NCI-H2171 treated with DMSO at 0.1 percent for 48 hours (cell line): ENCODE results near the gene OVOL1.
A peak's percentile ranks its signal among the peaks of the same experiment; 100 is the strongest.
"Not testable (repeated sequence)": the region's sequence is repeated elsewhere in the genome, so short reads cannot be mapped to it uniquely, and the experiment has no call there.

Source experiments
- DNase-seq: peaks from one replicate; lab custom pipeline; 2025; lab: John Stamatoyannopoulos, UW

The OVOL1 gene

DNA sequence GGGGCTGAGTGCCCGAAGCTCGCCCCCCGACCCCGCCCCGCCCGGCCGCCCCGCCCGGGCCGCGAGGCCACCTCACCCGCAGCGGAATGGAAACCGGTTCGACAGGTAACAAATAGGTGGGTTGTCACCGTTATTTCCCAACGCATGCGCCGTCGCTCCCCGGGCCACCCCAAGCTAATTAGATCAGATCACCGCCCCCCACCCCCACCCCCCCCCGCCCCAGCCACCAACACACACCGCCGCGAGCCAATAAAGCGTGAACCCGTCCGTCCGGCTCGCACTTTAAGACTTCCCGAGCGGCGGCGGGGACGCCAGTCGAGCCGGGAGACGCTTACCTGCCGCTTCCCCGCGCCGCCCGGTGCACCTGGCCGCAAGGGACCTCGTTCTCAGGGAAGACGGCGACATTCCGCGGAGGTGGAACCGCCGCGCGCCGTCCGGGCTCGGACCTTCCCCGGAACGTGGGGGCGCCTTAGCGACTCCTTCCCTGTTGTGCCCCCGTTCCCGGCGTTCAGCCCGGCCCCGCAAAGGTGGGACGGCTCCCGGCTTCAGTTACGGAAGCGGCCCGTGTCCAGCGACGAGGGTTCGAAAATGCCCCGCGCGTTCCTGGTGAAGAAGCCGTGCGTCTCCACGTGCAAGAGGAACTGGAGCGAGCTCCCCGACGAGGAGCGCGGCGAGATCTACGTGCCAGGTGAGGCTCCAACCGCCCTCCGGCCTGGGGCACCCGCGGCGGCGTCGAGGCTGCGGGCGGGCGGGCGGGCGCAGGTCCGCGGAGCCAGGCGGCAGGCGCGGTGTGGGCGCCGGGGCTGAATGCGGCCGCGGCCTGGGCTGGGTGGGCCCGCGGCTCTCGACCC is at the start of gene OVOL1:
TSS of gene OVOL1 (plus strand) at position 278 of the 851 bp plus-strand sequence. CDS start at position 589, 311 bp downstream.
- DNase-seq: peak; percentile 9

DNA sequence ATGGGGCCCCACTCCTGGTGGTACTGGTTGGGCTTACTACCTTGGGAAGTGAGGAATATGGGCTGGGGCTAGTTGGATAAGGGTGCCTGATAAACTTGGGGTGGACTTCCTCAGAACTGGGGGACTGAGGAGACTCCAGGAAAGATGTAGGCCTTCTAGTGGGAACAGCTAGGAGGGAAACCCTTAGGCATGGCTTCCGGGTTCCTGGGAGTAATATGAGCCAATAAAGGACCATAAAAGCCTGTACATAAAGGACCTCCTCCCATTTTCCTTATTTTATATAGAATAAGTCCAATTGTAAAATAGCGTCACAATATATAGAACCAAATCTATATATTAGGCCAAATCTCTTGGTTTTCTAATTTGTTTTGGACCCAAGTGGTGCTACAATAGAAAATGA is 47.8 kb upstream of the OVOL1 start:
- DNase-seq: no peak

DNA sequence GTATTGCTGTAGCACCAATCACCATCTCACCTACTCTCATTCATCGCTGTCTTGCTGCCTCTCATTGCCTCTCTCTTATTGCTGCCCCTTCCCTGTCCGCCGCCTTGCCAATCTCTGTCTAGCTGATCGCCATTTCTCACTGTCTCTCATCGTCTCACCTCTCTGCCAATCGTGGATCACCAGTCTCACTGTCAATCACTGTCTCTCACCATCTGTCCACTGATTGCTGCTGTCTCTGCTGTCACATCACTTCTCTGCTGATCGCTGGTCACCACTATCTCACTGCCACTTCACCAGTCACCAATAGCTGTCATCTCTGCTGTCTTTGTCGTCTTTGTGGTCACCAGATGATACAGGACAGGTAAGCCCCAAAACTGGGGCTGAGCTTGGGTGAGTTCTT is 45.7 kb upstream of the OVOL1 start:
- no peak for DNase-seq

DNA sequence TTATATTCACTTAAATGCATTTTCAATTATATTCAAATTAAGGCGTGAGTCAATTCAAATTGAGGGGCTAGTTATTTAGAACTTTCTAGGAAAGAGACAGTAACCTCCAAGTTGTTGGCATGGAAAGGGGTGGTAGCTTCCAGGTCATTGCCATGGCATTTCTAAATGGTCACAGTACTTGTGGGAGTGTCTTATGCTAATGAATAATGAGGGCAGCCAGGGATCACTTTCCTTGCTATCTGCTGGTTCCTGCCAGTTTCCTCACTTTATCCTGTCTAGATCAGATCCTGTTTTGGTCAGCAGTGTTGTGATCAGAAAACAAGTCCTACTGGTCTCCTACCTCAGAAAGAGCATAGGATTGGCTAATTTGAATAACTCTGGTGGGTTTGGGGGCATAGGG is 44.5 kb upstream of the OVOL1 start:
- no peak for DNase-seq

DNA sequence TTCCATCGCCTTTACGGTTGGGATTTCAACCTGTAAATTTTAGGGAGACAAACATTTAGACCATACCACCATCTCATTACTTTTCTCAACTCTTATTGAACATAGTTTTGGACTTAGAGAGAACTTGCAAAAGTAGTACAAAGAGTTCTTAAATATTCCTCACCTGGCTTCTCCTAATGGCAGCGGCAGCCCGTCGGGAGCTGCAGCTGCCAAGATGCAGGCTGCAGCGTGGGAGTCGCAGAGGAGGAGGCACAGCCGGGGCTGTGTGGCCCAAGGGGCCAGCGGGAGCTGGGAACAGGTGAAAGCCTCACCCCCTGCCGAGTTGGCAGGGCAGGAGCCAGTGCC is 43.2 kb upstream of the OVOL1 start:
- DNase-seq: no peak

DNA sequence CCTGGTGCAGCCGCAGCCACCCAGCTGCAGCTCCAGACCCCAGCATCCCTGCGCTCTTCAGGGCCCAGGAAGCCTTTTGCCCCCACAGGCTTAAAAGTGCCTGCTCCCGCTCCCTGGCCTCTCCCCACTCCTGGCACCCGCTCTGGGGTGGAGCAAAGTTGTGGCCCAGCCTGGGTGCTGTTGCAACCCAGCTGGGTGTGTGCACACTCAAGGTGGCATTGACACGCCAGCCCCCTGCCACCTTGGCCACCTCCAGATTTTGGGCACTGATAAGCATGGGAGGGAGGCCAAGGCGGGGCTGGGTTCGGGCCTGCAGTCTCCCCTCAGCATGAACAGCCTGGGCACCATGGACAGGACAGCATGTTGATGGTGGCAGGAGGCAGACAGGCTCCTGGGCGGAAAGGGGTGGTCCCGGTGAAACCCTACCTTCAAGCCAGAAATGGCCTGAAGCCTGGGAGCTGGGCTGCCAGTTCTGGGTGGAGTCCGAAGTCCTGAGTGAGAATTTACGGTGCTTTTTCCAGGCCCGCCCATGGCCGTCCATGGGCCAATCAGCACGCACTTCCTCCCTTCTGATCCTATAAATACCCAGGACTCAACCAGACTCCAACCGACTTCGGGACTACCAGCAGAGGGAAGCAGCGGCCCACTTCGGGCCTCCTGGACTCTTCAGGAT is 42.7 kb upstream of the OVOL1 start:
- DNase-seq: no peak

DNA sequence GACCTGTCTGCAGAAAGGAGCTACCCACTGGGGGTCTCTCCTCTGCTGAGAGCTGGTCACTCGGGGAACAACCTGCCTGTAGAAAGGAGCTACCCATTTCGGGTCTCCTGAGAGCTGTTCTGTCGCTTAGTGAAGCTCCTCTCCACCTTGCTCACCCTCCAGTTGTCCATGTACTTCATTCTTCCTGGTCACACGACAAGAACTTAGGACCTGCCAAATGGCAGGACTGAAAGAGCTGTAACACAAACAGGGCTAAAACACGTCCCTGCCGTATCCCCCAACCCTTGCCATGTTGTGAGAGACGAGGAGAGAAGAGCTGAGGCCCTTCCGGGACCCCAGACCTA is 42.2 kb upstream of the OVOL1 start:
- no peak for DNase-seq

DNA sequence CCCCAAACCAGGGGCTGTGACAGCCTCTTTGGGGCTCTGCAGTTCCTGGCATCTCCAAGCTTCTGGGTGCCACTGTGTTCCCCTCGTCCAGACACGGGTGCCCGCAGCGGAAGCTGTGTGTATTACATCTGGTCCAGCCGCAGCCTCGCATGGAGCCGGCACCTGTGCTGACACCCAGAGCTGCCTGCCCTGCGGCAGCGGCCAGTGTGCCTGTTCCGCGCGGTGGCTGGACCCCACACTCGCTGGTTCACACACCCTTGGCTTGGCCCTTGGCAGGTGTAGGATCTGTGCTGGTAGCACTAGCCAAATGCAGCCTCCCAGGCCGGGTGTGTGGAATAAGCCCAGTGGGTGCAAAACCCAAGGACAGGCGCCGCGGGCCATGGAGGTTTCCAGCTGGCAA is 41.8 kb upstream of the OVOL1 start:
- DNase-seq: no peak

DNA sequence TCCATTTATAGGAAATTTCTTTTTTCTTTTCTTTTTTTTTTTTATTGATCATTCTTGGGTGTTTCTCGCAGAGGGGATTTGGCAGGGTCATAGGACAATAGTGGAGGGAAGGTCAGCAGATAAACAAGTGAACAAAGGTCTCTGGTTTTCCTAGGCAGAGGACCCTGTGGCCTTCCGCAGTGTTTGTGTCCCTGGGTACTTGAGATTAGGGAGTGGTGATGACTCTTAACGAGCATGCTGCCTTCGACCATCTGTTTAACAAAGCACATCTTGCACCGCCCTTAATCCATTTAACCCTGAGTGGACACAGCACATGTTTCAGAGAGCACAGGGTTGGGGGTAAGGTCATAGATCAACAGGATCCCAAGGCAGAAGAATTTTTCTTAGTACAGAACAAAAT is 24.7 kb upstream of the OVOL1 start:
- DNase-seq: not testable (repeated sequence)

DNA sequence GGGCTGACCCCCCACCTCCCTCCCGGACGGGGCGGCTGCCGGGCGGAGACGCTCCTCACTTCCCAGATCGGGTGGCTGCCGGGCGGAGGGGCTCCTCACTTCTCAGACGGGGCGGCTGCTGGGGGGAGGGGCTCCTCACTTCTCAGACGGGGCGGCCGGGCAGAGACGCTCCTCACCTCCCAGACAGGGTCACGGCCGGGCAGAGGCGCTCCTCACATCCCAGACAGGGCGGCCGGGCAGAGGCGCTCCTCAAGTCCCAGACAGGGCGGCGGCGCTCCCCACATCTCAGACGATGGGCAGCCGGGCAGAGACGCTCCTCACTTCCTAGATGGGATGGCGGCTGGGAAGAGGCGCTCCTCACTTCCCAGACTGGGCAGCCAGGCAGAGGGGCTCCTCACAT is 24.0 kb upstream of the OVOL1 start:
- DNase-seq: not testable (repeated sequence)

DNA sequence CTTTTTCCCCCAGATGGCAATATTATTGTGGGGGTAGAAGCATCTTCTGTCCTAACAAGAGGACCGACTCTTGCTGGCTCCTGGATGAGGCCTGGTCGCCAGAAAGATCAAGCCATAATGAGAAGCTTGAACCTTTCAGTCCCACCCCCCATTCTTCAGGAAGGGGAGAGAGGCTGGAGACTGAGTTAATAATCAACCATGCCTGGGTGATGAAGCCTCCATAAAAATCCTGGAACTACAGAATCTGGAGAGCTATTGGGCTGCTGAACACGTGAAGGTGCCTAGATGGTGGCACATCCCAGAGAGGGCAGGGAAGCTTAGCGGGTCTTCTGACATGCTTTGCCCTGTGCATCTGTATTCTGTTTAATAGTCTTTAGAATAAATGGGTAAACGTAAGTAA is 22.4 kb upstream of the OVOL1 start:
- DNase-seq: no peak

DNA sequence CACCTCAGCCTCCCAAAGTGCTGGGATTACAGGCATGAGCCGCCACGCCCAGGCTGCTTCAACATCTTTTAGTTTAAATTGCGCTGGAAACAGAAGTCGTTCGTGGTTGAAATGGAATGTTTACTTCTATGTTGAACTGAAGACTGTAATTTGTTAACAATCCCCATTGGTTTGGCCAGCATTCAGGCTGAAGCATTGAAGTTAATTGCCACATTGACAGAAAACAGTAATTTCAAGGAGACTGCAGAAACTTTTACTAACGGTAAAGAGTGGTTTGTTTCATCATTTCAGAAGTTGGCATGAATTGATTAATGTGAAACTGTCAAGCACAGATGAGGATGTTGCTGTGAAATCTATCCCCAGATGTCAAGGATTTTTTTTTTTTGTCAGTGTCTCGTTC is 20.3 kb upstream of the OVOL1 start:
- DNase-seq: peak; percentile 30

DNA sequence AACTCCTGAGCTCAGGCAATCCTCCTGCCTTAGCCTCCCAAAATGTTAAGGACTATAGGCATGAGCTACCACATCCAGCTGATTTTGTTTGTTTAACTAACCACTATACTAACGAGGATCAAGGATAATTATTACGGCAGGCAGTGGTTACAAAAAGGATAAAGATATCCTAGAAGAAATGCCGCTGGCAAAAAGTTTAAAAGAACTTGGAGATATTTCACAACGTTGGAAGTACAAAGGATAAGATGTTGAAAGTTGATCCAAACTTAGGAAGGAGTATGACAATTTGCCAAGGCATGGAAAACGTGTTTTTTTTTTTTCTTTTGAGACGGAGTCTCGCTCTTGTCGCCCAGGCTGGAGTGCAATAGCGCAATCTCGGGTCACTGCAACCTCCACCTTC is 19.5 kb upstream of the OVOL1 start:
- no peak for DNase-seq

DNA sequence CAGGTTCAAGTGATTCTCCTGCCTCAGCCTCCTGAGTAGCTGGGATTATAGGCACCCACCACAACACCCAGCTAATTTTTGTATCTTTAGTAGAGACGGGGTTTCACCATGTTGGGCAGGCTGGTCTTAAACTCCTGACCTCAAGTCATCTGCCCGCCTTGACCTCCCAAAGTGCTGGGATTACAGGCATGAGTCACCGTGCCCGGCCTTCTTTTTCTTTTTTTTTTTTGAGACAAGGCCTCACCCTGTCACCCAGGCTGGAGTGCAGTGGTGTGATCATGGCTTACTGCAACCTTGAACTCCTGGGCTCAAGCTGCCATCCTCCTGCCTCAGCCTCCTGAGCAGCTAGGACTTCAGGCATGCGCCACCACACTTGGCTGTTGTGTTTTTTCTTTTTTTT is 19.1 kb upstream of the OVOL1 start:
- DNase-seq: not testable (repeated sequence)

DNA sequence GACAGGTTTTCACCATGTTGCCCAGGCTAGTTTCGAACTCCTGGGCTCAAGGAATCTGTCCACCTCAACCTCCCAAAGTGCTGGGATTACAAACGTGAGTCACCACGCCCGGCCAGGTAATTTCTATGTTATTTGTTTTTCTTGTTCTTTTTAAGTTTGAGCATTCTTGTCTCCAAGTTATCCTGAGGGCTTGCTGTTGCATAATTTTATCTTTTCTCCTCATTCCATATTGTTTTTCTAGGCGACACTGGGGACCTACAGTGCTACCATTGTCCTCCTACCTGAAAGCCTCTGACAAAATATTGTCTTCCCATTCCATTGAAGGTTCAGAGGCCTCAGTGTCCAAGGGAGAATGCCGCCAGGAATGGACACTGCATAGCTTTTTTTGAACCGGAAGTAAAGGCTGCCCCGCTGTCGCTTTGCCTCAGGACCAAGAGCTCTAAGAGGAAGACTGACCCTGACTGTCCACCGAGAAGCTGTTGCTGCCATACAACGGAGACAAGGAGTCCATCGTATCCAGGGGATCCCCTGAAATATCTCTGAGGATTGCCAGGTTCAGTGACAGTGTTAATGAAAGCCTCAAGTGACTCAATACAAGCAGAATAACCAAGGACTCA is 15.8 kb upstream of the OVOL1 start:
- no peak for DNase-seq

DNA sequence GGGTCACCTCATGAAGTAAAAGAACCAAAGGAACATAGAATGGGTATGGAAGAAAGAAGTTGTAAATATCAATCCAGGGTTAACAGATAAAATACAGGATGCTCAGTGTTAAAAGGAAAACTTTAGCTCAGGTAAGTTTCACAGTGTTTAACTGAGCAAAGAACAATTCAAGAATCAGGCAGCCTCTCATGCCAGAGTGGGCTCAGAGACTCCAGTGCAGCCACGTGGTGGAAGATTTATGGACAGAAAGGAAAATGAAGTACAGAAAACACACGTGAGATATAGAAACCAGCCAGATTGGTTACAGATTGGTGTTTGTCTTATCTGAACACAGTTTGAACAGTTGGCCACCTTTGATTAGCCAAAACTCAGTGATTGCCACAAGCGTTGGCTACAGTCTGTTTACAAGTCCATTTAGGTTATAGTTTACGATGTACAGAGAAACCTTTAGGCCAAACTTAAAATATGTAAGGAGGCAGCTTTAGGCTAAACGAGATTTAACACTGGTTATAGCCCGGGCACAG is 15.2 kb upstream of the OVOL1 start:
- no peak for DNase-seq

DNA sequence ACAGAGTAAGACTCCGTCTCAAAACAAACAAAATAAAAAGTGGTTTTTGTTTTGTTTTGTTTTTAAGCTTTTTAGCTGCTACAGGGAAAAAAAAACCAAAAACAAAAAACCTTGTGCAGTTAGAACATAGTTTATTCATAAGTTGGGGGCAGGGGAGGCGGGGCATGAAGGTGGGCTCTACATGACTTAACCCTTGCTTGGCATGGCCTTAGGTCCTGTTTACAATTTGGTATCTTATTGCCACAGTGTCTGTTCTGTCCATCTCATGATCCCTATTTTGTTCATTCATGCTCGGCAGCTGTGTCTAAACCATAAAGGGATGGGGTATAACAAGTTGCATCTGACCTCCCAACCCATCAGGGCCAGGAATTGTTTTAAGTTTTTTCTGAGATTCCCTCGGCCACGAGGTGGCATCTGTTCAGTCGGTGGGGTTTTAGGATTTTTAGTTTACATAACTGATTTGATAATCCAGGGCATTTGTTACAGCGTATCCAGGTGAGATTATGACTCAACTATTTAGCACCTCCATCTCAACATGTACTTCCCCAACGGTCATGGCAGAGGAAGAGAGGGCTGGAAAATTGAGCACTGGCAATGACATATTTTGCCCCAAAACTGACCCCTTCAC is 13.0 kb upstream of the OVOL1 start:
- no peak for DNase-seq

DNA sequence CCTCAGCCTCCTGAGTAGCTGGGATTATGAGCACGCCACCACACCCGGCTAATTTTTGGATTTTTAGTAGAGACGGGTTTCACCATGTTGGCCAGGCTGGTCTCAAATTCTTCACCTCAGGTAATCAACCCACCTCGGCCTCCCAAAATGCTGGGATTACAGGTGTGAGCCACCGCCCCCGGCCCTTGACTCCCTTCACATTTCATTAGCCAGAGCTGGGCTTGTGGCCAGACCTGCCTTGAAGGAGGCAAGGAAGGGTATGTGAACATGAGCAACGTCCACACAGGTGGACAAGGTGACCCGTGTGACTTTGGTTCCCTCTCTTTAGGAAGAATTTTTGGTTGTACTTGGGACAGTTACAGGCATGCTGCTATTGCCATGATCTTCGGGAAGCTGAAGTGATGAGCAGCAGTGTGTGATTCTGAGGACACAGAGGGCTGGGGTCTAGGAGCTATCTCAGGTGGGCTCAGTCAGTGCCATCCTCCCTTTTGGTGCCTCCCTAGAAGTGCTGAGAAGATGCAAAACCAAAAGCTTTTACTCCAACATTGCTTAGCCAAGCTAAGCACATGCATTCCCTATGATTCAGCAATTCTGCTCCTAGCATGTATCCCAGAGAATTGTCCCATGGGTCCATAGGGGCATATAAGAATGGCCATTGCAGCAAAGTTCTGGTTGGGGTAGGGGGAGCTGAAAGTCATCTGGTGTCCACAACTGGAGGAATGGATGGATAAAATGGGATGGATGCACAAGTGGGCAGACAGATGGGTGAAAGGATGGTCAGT is 12.1 kb upstream of the OVOL1 start:
- no peak for DNase-seq

DNA sequence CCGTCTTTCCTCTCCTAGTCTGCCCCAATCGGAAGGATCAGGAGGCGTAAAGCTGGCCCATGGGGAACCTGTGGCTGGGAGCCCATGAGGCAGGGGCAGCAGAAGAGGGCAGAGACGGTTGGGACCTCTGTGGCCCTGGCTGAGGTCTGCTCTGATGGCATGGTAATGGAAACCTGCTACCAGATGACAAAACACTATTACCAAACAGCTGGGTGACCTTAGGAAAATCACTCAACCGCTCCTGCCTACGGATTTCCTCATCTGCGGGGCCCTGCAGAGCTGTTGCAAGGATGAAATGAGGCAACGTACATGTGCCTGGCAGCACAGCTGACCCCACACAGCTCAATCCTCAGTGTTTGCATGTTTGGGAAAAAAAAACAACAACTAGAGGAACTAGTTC is 10.7 kb upstream of the OVOL1 start:
- DNase-seq: no peak

DNA sequence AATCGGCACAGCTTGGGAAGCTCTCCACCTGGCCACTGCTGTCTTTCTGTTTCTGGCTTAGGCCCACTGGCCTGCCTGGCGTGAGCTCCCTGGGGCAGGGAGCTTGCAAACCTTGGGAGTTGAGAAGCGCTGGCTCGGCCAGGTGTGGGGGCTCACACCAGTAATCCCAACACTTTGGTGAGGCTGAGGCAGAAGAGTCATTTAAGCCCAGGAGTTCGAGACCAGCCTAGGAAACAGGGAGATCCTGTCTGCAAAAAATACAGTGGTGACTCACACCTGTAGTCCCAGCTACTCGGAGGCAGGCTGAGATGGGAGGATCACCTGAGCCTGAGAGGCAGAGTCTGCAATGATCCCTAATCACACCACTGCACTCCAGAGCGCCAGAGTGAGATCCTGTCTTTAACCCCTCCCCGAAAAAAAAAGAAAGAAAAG is 10.1 kb upstream of the OVOL1 start:
- no peak for DNase-seq

DNA sequence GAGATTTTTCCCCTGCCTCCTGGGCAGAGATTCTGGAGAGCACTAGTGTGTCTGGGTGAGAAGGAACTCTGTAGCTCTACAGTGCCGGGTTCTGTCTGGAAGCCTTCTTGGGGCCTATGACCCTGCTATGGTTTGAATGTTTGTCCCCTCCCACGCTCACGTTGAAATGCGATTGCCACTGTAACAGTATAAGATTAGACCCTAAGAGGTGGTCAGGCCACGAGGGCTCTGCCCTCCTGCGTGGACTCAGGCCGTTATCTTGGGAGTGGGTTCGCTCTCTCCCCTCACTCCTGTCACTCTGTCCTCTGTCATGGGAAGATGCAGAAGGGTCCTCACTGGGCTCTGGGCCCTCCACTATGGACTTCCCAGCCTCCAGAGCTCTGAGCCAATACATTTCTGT is 9.6 kb upstream of the OVOL1 start:
- no peak for DNase-seq

DNA sequence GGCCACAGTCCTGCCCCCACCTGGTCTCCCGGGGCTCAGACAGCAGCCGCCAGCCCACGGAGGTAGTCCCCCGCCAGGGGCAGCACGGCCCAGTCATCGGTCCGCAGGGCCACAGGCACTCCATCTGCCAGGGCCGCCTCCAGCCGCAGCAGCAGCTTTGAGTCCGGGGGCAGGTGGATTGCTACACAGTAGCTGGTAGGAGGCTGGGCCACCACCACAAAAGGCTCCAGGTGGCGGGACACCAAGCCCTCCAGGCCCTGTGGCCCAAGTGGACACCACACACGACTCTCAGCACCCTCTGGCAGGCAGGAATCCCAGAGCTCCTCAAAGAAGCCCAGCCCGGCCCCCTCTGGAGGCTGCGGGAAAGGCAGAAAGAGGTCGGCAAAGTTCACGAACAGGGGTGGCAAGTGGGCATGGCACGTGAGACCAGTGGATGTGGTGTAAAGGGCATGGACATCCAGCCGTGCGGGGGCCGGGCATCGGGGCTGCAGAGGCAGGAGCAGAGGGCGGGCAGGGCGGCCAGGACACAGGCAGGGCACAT is 9.0 kb upstream of the OVOL1 start:
- no peak for DNase-seq
